ENCODE data around the gene PINLYP.
"Not testable (repeated sequence)": the region's sequence is repeated elsewhere in the genome, so short reads cannot be mapped to it uniquely, and the experiment has no call there.

Gene PINLYP

DNA sequence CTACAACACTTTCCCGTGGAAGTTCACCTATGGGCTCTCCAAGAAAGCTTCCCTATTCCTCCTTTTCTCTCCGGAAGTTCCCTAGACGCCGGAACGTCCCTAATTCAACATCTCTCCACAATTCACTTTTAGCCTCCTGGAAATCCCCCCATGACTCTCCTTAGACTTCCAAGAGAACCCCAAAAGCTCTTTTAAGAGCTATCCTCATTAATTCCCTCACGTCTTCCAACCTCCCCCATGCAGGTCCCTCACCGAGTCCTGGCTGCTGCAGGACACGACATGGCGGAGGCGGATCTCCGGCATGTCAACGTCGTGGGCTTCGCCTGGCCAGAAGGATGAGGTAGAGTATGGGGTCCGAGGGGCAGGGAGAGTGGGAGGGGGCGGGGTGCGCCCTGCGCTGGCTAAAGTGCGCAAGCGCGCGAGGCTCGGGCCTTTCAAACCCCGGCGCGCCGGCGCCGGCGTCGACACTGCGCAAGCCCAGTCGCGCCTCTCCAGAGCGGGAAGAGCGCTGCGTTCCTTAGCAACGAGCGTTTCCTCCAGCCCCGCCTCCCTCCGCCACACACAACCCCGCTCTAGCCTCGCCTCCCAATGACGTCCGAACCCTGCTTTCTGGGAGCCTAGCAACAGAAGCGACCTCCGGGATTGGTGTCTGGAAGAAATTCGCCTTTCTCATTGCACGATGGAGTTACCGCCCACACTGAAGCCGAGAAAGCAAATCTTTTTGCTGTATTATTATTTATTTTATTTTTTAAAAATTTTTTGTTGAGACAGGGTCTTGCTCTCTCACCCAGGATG, at the start of gene PINLYP, which contains the start of gene XRCC1:
PINLYP (plus strand) TSS at position 646 of the 795 bp plus-strand sequence. CDS start 1,391 bp downstream, outside the sequence.
XRCC1 (minus strand) TSS at position 372 of the 795 bp plus-strand sequence; CDS start at position 303, 69 bp downstream.
- DNase-seq = peak; percentile 99

GRCh38 chr19:43525836-43526771, 49.5 kb upstream of the PINLYP start:
- DNase-seq = no peak

- DNase-seq = peak; percentile 88
Observed at GRCh38 chr19:43526884-43527859, 48.4 kb upstream of the PINLYP start, which contains the start of gene ETHE1. Gene ETHE1 (minus strand): TSS chr19:43527201. CDS start chr19:43527177, 24 bp downstream.

GRCh38 chr19:43527860-43528622, 47.6 kb upstream of the PINLYP start:
- DNase-seq = no peak

DNA sequence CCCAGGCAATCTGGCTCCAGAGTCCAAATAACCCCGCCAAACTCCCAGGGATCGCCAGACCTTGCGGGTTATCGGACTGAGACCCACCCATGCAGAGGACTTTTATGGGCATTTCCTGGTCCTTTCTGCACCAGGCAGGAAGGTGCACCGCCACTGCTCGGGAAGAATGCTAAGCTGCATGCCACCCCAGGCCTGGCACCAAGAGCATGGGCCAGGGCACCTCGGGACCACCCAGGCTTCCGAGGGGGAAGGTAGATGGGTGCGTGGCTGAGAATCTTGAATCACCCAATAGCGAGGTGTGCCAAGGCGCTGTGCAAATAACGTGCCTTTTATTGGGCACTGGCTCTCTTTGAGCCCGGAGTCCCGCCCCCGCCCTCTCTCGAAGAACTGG, 43.0 kb upstream of the PINLYP start:
- DNase-seq = peak; percentile 81

DNA sequence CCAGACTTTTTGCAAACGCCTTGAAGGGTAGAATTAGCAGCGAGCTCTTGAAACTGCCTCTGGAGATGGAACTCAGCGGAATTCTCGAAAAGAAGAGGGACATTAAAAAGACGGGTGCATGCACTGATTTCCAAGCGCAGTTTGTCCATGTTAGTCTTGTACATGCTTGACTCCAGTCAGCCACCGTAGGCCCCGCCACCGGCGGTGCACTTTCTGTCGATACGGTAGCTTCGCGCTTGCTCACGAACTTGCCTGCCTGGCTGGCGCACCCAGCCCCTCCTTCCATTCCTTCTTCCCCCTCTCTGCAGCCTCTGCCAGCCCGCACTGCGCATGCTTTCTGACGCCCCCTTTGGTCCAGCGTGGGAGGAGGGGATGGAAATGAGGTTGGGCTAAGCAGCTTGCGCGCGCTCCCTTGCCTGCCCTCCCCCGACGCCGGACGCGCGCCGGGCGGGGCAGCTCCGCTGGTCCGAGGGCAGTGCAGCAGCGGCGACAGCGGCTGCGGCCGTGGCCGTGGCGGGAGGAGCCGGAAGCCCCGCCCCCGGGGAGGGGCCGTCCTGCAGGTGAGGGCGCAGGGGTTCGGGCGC, 42.5 kb upstream of the PINLYP start, which contains the start of gene ZNF575:
ZNF575 (plus strand) TSS at position 227 of the 584 bp plus-strand sequence. CDS start 1,235 bp downstream, outside the sequence.
- peak; percentile 97 for DNase-seq

DNA sequence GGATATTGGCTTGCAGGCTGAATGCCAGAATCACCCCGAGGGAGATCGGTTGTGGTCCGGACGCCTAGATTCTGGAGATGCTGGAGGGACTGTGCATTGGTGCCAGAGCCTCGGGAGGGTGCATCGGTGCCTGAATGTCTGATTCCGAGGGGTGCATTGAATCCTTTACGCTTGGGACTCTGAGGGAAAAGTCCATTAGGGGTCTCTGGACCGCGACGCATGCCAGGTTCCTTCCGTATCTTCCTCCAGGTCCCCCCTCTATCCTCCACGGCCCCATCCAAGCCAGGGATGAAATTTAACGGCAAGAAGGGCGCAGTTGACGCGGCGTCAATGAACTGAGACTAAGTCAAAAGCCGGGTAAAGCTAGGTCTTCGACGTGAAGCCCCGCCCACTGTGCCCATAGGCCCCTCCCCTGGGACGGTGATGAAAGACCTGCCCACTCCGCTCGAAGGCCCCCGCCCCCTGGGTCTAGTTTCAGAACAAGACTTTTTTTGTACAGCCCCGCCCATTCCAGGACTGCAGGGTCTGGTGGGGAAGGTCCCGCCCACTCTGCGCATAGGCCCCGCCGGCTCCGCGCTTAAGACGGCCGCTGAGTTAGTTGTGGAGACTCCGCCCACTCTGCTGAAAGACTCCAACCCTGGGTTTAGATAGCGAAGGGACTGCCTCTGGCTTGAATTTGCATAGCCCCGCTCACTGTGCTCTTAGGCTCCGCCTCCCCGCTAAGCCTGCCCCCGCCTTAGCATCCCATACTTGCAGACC, 41.9 kb upstream of the PINLYP start:
- DNase-seq = peak; percentile 99

DNA sequence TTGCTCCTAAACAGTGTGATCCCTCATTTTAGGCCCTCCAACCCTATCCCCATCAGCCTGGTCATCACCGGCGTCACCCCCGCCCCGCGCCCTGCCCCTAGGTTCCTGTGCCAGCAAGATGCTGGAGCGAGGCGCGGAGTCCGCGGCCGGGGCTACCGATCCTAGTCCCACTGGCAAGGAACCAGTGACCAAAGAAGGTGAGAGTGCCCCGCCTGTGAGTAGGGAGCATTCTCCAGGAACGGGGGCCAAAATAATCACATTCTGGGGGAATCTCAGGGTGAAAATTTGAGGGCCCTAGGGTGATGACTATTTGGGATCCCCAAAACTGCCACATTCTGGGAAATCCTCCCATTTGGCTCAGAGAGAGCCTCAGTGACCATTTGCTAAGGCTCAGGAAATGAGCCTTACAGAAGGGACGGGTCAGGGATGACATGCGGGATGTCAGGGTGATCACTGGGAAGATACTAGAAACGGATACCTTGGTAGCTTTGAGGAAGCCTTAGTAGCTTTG, 41.2 kb upstream of the PINLYP start:
- DNase-seq = no peak

GRCh38 chr19:43534816-43535761, 40.5 kb upstream of the PINLYP start:
- peak; percentile 24 for DNase-seq

DNA sequence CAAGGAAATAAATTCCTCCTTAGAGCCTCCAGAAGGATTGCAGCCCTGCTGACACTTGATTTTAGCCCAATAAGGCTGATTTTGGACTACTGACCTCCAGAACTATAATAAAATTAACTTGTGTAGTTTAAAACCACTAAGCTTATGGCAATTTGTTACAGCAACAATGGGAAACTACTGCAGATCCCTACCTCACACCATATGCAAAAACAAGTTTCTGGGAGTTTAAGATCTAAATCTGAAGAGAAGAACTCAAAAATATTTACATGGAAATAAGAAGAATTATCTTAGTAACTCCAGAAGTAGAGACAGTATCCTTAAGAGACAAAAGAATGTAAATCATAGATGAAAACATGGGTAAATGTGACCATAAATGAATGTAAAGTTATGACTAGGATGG, 36.7 kb upstream of the PINLYP start:
- no peak for DNase-seq

DNA sequence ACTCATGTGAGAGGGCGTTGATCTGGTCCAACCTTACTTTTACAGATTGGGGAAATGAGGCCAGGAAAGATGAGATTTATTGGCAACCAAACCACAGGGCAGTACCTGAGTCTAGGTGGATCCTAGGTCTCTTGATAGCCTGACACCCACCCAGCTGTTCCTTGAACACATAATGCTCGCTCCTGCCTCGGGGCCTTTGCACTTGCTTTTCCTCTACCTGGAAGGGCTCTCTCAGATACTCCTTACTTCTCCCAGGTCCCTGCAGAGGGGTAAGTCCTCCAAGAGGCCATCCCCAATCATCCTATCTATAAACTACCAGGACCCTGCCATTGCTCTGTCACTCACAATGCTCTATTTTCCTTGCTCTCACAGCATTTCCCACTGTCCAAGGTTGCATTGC, 35.2 kb upstream of the PINLYP start:
- no peak for DNase-seq

DNA sequence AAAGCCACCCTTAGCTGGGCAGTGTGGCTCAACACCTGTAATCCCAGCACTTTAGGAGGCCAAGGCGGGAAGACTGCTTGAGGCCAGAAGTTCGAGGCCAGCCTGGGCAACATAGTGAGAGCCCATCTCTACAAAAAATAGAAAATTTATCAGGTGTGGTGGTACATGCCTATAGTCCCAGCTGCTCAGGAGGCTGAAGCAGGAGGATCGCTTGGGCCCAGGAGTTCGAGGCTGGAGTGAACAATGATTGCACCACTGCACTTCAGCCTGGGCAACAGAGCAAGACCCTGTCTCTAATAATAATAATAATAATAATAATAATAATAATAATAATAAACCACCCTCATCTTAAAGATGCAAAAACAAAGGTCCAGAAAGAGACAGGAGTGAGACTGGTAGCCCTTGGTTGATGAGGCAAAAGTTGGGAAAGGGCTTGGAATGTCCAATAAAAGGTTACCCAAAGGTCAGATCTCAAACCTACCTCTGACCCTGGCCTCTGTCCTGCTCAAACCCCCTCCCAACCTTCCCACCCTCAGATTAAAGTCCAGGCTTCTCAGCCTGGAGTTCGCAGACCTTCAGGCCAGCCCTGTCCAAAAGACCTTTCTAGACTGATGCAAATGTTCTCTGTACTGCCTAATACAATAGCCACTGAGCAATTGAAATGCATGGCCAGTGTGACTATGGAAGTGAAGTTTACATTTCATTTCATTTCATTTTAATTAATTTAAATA, 33.5 kb upstream of the PINLYP start:
- DNase-seq = no peak

DNA sequence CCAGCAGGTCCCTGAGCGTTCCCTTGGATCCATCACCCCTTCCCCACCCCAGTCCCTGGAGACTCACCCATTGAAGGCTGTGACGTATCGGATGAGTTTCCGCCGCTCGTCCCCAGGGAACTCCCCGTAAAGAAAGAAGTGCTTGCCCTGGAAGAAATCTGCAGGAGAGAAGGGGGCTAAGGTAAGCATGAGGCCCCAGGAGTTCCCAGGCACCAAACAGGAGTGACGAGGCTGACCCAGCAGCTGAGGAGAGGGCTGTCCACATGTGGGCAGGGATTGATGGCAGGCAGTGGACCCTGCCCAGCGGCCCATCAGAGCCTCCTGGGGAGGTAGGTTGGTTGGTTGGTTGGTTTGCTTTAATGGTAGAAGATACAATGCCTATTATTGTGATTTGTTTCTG, 31.5 kb upstream of the PINLYP start:
- no peak for DNase-seq

DNA sequence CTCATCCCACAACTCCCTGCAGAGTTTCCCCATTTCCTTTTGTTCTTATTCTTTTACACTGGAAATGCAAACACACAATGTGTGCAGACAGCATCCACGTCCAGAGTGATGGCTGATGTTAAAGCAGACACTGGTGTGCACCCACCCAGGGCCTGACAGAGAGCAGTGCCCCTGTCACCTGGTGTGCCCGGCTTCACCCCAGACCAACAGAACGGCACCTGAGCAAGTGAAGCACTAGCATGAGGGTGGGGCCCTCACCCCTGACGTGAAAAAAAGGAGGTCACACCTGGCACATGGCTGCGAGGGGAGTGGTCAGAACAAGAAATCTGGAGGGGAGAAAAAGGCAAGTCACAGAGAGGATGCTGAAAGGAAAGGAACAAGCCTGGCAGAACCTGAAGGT, 30.3 kb upstream of the PINLYP start:
- DNase-seq = no peak

GRCh38 chr19:43545981-43546380, 29.6 kb upstream of the PINLYP start:
- DNase-seq = no peak

GRCh38 chr19:43546581-43546980, 29.0 kb upstream of the PINLYP start:
- DNase-seq = no peak

DNA sequence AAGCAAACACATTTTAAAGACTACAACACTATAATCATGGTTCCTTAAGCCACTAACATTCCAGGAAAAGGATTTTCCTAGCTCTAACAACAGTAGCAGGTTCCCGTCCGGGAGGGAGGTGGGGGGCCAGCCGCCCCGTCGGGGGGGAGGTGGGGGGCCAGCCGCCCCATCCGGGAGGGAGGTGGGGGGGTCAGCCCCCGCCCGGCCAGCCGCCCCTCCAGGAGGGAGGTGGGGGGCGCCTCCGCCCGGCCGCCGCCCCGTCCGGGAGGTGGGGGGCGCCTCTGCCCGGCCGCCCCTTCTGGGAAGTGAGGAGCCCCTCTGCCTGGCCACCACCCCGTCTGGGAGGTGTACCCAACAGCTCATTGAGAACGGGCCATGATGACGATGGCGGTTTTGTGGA, 27.7 kb upstream of the PINLYP start:
- DNase-seq = not testable (repeated sequence)

DNA sequence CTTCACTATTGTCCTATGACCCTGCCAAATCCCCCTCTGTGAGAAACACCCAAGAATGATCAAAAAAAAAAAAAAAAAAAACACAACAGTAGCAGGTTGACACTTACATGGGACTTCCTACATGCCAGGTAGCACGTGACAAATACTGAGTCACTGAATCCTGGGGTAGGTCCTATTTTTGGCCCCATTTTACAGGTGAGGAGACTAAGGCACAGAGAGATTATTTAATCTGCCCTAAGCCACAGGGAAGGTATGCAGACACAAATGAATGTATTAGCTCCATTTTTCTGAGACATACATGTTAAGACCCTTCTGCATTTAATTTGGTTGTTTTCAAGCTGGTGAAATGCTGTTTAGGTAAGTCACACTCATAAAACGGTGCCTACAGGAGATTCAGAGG, 26.9 kb upstream of the PINLYP start:
- DNase-seq = no peak
